Endodermal cell (in vitro differentiated cells): ENCODE results near the gene FAM9C. TPM values are rescaled to one million over a fixed set of nuclear protein-coding genes. Genes with fewer than 3 reads are reported as not detected.
"Not testable (repeated sequence)": the region's sequence is repeated elsewhere in the genome, so short reads cannot be mapped to it uniquely, and the experiment has no call there.

Source experiments
- DNase-seq: peaks from one replicate; pipeline ENCODE4 v3.0.0-alpha.2; 2017
- H3K27ac ChIP-seq: 2 replicates; pipeline ENCODE4 v1.5.1; 2013; ENCODE audit warnings: mild to moderate bottlenecking, low read depth, low read length, moderate library complexity
- H3K27me3 ChIP-seq: 2 replicates; pipeline ENCODE4 v1.6.1; 2013; ENCODE audit warnings: mild to moderate bottlenecking, low read length, moderate library complexity; ENCODE audit not compliant: insufficient read depth, control insufficient read depth, poor library complexity, severe bottlenecking
- H3K36me3 ChIP-seq: 2 replicates; pipeline ENCODE4 v1.7.0; 2013; ENCODE audit warnings: mild to moderate bottlenecking, low read length, moderate library complexity; ENCODE audit not compliant: control insufficient read depth, insufficient read depth
- H3K4me1 ChIP-seq: one replicate; pipeline ENCODE4 v1.7.0; 2013; ENCODE audit warnings: low read length; ENCODE audit not compliant: control insufficient read depth, insufficient read depth
- H3K4me3 ChIP-seq: 2 replicates; pipeline ENCODE4 v1.5.1; 2013; ENCODE audit warnings: mild to moderate bottlenecking, low read length, moderate library complexity
- H3K9ac ChIP-seq: 2 replicates; pipeline ENCODE4 v1.6.1; 2013; ENCODE audit warnings: mild to moderate bottlenecking, low read length, moderate library complexity; ENCODE audit not compliant: poor library complexity, severe bottlenecking; ENCODE audit errors: extremely low read depth
- H3K9me3 ChIP-seq: 2 replicates; pipeline ENCODE4 v1.6.1; 2013; ENCODE audit warnings: mild to moderate bottlenecking, low read length, moderate library complexity; ENCODE audit not compliant: control insufficient read depth
- H3K27ac Mint-ChIP-seq: 2 replicates; pipeline ENCODE4 v1.8.0; 2020; ENCODE audit warnings: mixed read lengths
- H3K27me3 Mint-ChIP-seq: 2 replicates; pipeline ENCODE4 v1.8.0; 2021; ENCODE audit warnings: mild to moderate bottlenecking, mixed read lengths; ENCODE audit not compliant: insufficient read depth
- H3K36me3 Mint-ChIP-seq: 2 replicates; pipeline ENCODE4 v1.8.0; 2020; ENCODE audit warnings: low read depth, mixed read lengths
- H3K4me1 Mint-ChIP-seq: 2 replicates; pipeline ENCODE4 v1.8.0; 2020; ENCODE audit warnings: mixed read lengths
- H3K4me3 Mint-ChIP-seq: 2 replicates; pipeline ENCODE4 v1.8.0; 2020; ENCODE audit warnings: mild to moderate bottlenecking, moderate library complexity, mixed read lengths
- H3K9me3 Mint-ChIP-seq: 2 replicates; pipeline ENCODE4 v1.8.0; 2020; ENCODE audit warnings: mild to moderate bottlenecking, mixed read lengths
- CTCF ChIP-seq: fragments of 200-600 bp; sonication (generic); conservative IDR thresholded peaks from 2 replicates; pipeline ENCODE4 v1.5.0; 2021; ENCODE audit warnings: antibody characterized with exemption, mild to moderate bottlenecking
- WGBS, 2 experiments: methylation state at CpG; one replicate each; pipeline versions ENCODE4 v1.1.5 to v1.1.7; 2013; ENCODE audit warnings: missing lambda C conversion rate in 2 of 2, mixed read lengths in 1 of 2; ENCODE audit not compliant: insufficient coverage in 1 of 2, insufficient read length in 1 of 2; 5-methylcytosine and 5-hydroxymethylcytosine counted together
- total RNA-seq, 2 donors: library from RNA; stranded (reverse); fragmentation: NEBNext Ultra II Directional in 1 of 2; extraction: Animal tissue kit (Norgen Biotek cat#: 25700) in 1 of 2; gene quantifications; 2 replicates in 1 of 2; 3 replicates in 1 of 2; pipeline ENCODE4 v1.2.1, GENCODE V29; 2021

Gene FAM9C
- total RNA-seq, 2 donors from 2014 or later, result not detected

DNA sequence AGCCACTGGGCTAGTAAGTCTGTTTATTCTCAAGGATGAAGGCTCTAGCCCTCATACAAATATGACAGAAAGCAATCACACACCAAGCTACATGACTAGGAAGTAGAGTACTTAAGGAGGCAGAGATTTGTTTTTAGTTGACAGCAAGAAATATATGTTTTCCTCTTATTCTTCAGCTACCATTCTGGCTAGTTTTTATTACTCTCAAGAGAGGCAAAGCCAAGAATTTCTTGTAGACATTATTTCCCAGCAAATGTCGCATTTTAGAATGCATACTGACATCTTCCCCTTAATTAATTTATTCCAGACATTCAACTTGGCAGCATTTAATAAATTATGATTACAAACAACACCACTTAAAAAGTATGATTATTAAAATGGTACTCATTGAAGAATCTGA, 23.4 kb upstream of the FAM9C start:
- H3K27me3 Mint-ChIP-seq, result no peaks in the 10 kb centered on the region
- no peaks in the 10 kb centered on the region for H3K9me3 ChIP-seq
- no peak overlapping the region for H3K4me3 ChIP-seq
- DNase-seq, result no peak
- H3K4me1 ChIP-seq, result no peaks in the 10 kb centered on the region
- H3K27me3 ChIP-seq, result no peaks in the 10 kb centered on the region
- no peaks in the 10 kb centered on the region for H3K4me1 Mint-ChIP-seq
- H3K27ac Mint-ChIP-seq, result no peak overlapping the region
- no peaks in the 10 kb centered on the region for H3K36me3 ChIP-seq
- peaks cover 77% of the 10 kb centered on the region for H3K9me3 Mint-ChIP-seq
- no peak overlapping the region for H3K9ac ChIP-seq
- H3K4me3 Mint-ChIP-seq, result no peak overlapping the region
- WGBS, 2 experiments, result no CpG with 5 or more reads among the region's 1 CpG
- peaks cover 8% of the 10 kb centered on the region for H3K36me3 Mint-ChIP-seq
- no peak overlapping the region for H3K27ac ChIP-seq
- no peak for TF ChIP-seq CTCF

- Histone ChIP-seq H3K9me3 (no peaks in the 10 kb centered on the region), H3K9ac (no peak overlapping the region), H3K27ac (no peak overlapping the region), H3K27me3 (no peaks in the 10 kb centered on the region), H3K36me3 (no peaks in the 10 kb centered on the region), H3K4me3 (no peak overlapping the region), H3K4me1 (no peaks in the 10 kb centered on the region)
- DNase-seq, result no peak
- Mint-ChIP-seq H3K27ac (no peak overlapping the region), H3K27me3 (no peaks in the 10 kb centered on the region), H3K9me3 (peaks cover 79% of the 10 kb centered on the region), H3K36me3 (peaks cover 13% of the 10 kb centered on the region), H3K4me3 (no peak overlapping the region), H3K4me1 (no peaks in the 10 kb centered on the region)
- no peak for TF ChIP-seq CTCF
- WGBS, 2 experiments, result 91 to 100% methylated on average over 3 to 4 of the region's 4 CpGs
These were observed 22.0 kb upstream of the FAM9C start for GRCh38 chrX:13066391-13066790.

DNA sequence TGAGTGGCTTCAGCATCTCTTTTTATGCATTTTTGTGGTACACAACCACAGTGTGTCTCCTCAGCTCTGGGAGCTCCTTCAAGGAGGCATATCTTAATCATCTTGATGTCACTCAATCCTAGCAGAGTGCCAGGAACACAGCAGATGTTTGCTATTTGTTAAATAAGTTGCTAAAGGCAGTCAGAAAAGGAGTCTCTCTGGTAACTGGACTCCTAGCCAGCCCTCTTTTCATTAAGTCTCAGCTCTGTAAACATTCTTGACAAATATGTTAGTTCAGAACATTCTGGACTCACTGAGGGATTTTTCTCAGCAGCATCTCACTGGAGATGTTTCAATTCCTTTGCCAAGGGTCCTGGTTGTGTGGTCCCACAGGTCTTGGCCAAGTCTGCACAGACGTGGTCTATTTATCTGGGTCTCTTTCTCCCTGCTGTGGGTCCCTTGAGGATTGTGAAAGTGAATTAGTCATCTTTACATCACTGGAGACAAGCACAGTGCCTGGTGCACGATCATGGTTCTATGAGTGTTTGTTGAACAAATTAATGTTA, 20.3 kb upstream of the FAM9C start:
- no peak for DNase-seq
- H3K4me3 ChIP-seq, result no peak overlapping the region
- H3K4me1 ChIP-seq, result no peaks in the 10 kb centered on the region
- H3K9ac ChIP-seq, result no peak overlapping the region
- H3K4me1 Mint-ChIP-seq, result no peaks in the 10 kb centered on the region
- no peak for TF ChIP-seq CTCF
- no peaks in the 10 kb centered on the region for H3K27me3 ChIP-seq
- H3K27me3 Mint-ChIP-seq, result no peaks in the 10 kb centered on the region
- H3K36me3 Mint-ChIP-seq, result peaks cover 16% of the 10 kb centered on the region
- no peaks in the 10 kb centered on the region for H3K9me3 ChIP-seq
- peaks cover 87% of the 10 kb centered on the region for H3K9me3 Mint-ChIP-seq
- no peak overlapping the region for H3K27ac Mint-ChIP-seq
- no peak overlapping the region for H3K27ac ChIP-seq
- no peak overlapping the region for H3K4me3 Mint-ChIP-seq
- no peaks in the 10 kb centered on the region for H3K36me3 ChIP-seq
- WGBS, 2 experiments, result 94% methylated on average over 2 of the region's 2 CpGs; no CpG with 5 or more reads in 1 of the 2 experiments

DNA sequence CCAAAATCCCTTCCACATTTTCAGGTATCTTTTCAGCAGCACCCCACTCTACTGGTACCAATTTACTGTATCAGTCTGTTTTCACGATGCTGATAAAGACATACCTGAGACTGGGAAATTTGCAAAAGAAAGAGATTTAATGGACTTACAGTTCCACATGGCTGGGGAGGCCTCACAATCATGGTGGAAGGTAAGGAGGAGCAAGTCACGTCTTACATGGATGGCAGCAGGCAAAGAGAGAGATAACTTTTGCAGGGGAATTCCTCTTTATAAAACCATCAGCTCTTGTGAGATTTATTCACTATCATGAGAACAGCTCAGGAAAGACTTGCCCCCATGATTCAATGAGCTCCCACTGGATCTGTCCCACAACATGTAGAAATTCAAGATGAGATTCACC, 18.7 kb upstream of the FAM9C start:
- not testable (repeated sequence) for H3K36me3 ChIP-seq, H3K27ac Mint-ChIP-seq, H3K9ac ChIP-seq, H3K27me3 Mint-ChIP-seq, H3K4me1 ChIP-seq, H3K27me3 ChIP-seq, H3K27ac ChIP-seq, H3K4me1 Mint-ChIP-seq, DNase-seq, H3K4me3 ChIP-seq, H3K9me3 ChIP-seq, H3K4me3 Mint-ChIP-seq
- 90% methylated on average over 2 of the region's 2 CpGs; no CpG with 5 or more reads in 1 of the 2 experiments for WGBS, 2 experiments
- Mint-ChIP-seq H3K9me3 (peaks cover 84% of the 10 kb centered on the region), H3K36me3 (peaks cover 13% of the 10 kb centered on the region)

GRCh38 chrX:13062331-13062730, 17.9 kb upstream of the FAM9C start:
- not testable (repeated sequence) for H3K4me1 ChIP-seq, H3K27me3 ChIP-seq, H3K27ac Mint-ChIP-seq, H3K9ac ChIP-seq, H3K27me3 Mint-ChIP-seq, H3K9me3 ChIP-seq, H3K36me3 ChIP-seq, H3K4me1 Mint-ChIP-seq, H3K4me3 ChIP-seq, H3K27ac ChIP-seq, H3K4me3 Mint-ChIP-seq, DNase-seq
- H3K36me3 Mint-ChIP-seq, result peaks cover 13% of the 10 kb centered on the region
- peaks cover 86% of the 10 kb centered on the region for H3K9me3 Mint-ChIP-seq
